ENCODE measurements around the gene SLIT1.

The SLIT1 gene

DNA sequence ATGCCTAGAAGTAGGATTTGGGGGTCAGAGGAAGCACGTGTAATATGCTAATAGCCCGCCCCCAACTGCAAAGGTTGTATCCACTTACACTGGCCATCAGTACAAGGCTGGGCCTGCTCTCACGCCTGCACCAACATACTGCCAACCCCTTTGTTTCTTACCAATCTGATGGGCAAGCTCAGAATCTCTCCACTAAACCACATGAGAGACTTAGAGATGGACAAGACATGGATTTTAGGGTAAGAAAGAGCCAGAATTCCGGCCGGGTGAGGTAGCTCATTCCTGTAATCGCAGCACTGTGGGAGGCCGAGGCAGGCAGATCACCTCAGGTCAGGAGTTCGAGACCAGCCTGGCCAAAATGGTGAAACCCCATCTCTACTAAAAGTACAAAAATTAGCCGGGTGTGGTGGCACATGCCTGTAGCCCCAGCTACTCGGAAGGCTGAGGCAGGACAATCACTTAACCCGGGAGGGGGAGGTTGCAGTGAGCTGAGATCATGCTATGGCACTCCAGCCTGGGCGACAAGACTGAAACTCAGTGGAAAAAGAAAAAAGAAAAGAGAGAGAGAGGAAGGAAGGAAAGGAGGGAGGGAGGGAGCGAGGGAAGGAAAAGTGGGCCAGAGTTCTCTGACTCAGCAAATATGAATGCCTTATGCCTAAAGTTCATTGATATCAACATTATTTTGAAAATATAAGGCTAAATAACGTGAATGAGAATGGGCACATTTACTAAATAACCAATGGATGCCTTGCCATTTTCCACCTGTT, 162.2 kb downstream of the SLIT1 start:
- DNase-seq (ENCODE audit: low read depth in 2 of 2): no peak

GRCh38 chr10:97022616-97023015, 163.1 kb downstream of the SLIT1 start:
- DNase-seq (ENCODE audit: low read depth in 2 of 2): no peak

GRCh38 chr10:97020452-97021400, 165.0 kb downstream of the SLIT1 start:
- DNase-seq (ENCODE audit: low read depth in 2 of 2): no peak

DNA sequence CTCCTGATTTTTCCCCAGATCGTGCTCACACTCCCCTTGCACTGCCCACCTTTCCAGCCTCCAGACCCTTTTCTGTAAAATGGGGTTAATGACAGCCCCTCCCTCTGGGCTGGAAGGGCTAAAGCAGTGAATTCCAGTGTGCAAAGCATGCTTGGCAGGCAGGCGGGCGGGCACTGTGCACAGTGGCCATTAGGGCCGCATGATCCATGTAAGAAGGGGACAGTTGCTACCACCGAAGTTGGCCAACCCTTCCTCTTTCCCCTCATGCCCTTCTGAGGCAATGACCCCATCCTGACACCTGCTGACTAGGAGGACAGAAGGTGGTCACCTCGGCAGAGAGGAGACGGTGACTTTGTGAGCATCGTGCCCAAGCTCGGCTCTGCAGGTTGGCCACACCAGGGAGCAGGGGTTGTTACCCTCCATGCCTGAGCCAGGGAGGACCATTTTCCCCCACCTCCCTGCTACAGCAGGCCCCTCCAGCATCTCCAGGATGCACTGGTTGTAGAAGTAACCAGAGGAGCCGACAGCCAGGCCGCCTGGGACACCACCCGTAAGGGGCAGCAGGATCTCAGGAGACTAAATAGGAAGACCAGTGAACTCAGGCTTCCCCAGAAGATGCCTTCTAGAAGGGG, 166.4 kb downstream of the SLIT1 start:
- no peak for DNase-seq (ENCODE audit: low read depth in 2 of 2)

DNA sequence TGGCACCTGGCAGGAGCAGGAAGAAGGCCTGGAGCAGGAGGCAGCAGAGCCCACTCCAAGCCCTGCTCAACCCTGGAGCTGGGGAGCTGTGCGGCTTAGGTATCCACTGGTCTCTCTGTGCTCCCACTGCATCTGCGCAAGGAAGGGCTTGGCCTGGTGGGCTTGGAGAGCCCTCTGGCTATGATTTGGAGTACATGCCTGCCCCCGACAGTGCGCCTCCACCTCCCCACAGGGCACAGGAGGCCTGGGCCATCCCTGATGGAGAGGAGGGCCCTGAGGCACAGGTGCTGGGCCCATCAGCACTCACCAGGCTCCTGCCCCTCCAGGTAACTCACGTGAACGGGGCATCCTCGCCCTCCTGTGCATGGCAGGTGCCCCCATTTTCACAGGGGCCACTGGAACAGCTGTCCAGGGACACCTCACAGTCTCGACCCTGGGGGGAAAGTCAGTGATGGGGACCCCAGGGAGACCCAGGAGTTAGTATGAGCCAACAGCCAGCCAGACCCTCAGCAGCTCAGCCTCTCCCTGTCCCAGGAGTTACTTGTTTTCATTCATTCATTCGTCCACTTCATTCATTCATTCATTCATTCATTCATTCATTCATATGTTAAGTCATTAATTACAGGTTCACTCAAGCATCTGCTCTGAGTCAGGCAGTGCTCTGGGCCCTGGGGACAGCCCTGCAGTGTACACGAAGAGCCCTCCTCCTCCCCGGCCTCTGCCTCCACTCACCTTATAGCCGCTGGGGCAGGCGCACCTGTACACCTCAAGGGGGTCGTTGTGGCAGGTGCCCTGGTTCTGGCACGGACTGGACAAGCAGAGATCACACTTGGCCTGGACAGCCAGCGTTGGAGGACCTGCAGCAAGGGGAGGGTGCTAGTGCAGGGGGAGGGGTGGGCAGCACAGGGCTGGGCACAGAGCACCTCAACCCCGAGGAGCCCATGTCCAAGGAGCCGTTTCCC, 167.2 kb downstream of the SLIT1 start:
- DNase-seq (ENCODE audit: low read depth in 2 of 2): no peak

DNA sequence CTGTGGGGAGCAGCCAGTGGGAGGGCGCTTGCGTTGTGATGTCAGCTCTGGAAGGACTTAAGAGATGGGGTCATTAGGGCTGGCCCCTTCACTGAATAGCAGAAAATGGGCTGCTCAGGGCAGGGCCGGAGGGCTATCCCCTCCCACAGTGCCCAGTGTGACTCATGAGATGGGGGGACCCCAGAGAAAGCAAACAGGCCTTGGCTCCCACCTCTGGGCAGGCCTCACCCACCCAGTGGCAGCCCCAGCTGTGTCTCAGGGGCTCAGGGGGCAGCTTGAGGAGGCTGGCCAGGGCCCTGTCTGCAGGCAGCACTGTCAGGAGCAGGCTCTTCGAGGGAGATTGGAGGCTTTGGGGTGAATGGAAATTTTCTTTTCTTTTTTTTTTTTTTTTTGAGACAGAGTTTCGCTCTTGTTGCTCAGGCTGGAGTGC, 168.3 kb downstream of the SLIT1 start:
- no peak for DNase-seq (ENCODE audit: low read depth in 2 of 2)

DNA sequence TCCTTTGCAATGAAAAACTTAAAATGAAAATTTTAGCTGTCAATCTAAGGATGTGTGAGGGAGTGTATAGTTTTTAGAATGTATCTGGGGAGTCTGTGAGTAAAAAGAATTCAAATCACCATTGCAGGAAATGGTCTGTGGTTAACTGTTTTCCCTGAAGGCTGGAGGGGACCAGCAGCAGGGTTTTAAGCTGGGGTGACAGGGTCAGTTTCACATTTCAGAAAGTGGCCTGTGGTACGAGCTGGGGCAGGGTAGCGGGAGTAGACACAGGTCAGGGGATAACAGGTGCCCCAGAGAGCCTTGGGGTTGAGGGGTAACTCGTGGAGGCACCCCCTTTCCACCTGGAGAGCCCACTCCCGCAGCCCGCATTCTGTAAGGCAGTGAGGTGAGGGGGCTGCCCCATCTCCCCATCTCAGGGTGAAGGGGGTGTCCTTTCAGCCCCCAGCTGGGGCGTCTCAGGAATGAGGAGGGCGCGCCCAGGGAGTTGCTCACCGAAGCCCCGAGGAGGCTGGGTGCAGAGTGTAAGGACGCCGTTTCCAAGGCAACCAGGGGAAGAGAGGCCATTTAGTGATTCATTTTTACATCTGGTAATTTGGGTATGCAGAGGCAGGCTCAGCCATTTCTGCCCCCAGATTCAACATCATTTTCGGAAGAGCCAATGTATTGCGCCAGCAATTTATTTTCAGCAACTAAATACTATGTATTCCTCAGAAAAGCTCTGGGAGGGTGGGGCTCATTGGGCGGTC, 168.9 kb downstream of the SLIT1 start:
- DNase-seq (ENCODE audit: low read depth in 2 of 2): no peak

- DNase-seq (ENCODE audit: low read depth in 2 of 2): no peak
Observed at GRCh38 chr10:97015240-97015639, 170.5 kb downstream of the SLIT1 start.

- no peak for DNase-seq (ENCODE audit: low read depth in 2 of 2)
Observed at GRCh38 chr10:97013983-97014382, 171.8 kb downstream of the SLIT1 start.

GRCh38 chr10:97013568-97013967, 172.2 kb downstream of the SLIT1 start:
- DNase-seq (ENCODE audit: low read depth in 2 of 2): no peak

GRCh38 chr10:97012470-97012869, 173.3 kb downstream of the SLIT1 start:
- DNase-seq (ENCODE audit: low read depth in 2 of 2): no peak

DNA sequence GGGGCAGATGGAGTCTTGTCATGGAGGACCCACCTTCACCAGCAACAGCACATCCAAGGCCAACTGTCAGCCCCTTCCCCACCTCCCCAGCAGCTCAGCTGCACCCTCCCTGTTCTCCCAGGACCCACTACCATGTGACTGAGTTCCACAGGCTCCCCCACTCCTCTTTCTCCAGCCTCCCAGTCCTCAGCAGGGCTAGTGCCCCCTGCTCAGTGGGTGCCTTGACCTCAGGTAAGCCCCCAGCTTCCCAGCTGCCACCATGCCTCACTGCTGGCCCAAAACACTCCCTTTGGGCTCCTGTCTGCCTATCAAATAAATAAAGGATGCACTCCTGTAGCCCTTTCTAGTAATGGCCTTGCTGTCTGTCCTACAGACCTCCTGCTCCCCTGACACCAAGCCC, 174.4 kb downstream of the SLIT1 start:
- no peak for DNase-seq (ENCODE audit: low read depth in 2 of 2)

DNA sequence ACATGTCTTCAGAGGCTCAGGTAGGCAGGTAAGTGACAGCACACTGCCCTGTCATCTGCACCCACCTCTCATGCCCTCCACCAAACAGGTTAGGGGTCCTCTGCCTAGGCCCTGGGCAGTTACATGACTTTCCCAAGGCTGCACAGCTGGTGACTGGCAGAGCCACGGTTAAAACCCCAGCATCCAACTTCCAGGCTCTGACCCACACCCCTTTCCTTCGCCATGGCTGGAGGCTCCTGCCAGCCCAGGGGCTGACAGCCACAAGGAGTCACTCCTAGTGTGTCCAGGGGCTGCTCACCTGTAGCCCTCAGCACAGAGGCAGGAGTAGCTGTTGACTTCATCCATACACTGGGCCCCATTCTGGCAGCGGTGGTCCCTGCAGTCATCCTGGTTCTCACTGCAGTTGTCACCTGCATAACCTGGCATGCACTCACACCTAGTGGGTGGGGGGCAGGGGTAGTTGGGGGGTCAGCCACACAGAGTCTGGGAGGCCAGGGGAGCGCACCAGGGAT, 175.0 kb downstream of the SLIT1 start:
- no peak for DNase-seq (ENCODE audit: low read depth in 2 of 2)

GRCh38 chr10:97007417-97007816, 178.3 kb downstream of the SLIT1 start:
- DNase-seq (ENCODE audit: low read depth in 2 of 2): no peak

DNA sequence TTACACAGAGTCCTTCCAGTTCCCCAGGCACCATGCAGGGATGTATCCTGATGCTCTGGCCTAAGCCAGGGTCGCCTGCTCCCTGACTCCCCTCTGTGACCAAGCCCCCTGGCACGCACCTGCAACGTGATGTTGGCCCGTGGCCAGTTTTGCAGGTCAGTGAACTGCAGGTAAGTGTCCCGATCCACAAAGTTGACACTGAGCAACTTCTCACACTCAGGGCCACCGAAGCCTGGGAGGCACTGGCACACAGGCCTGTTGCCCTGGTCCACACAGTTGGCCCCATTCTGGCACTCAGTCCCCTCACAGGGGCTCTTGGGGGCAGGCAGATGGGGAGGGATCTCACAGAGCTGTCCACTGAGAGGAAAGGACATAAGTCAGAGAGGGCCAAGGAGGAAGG, 179.4 kb downstream of the SLIT1 start:
- DNase-seq (ENCODE audit: low read depth in 2 of 2): no peak

- DNase-seq (ENCODE audit: low read depth in 2 of 2): no peak
Observed at GRCh38 chr10:97005349-97005748, 180.4 kb downstream of the SLIT1 start.

GRCh38 chr10:97004591-97004990, 181.2 kb downstream of the SLIT1 start:
- DNase-seq (ENCODE audit: low read depth in 2 of 2): no peak

DNA sequence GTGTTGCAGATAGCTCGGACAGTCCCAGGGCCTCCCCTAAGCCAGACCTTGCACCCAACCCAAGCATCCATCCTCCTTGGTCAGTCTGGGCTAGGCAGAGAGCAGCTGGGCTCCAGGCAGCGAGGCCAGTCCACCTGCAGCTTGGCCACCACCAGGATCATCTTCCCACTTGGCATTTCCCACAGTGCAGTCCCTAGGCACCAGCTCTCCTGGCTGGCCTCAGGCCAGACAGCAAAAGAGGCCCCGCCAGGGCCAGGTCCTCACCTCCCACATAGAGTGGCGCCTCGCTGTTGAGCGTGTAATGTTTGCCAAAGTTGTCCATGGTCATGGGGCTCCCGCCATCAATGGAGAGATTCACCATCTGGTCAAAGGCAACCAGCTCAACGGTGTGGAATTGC, 182.0 kb downstream of the SLIT1 start:
- no peak for DNase-seq (ENCODE audit: low read depth in 2 of 2)

GRCh38 chr10:97003151-97003803, 182.5 kb downstream of the SLIT1 start:
- no peak for DNase-seq (ENCODE audit: low read depth in 2 of 2)

GRCh38 chr10:97002670-97003069, 183.1 kb downstream of the SLIT1 start:
- no peak for DNase-seq (ENCODE audit: low read depth in 2 of 2)

Data from activated CD4-positive, alpha-beta T cell treated with anti-CD3 and anti-CD28 coated beads for 24 hours (primary cell).